Ovary (tissue), 9 donors: ENCODE results near the gene CMTM5. TPM values are rescaled to one million over a fixed set of nuclear protein-coding genes. Genes with fewer than 3 reads are reported as not detected.
"Not testable (repeated sequence)": the region's sequence is repeated elsewhere in the genome, so short reads cannot be mapped to it uniquely, and the experiment has no call there.

ENCODE experiments used
- DNase-seq, 5 donors: peaks; one replicate each; pipeline ENCODE4 v3.0.0-alpha.2; 2019 to 2020
- H3K27ac ChIP-seq, 2 donors: fragments of 200-600 bp; one replicate each; pipeline versions ENCODE4 v1.5.1 to v1.8.0; 2019 to 2022
- H3K27me3 ChIP-seq: fragments of 200-600 bp; one replicate; pipeline ENCODE4 v1.8.0; 2022
- H3K36me3 ChIP-seq: fragments of 200-600 bp; sonication (generic); one replicate; pipeline ENCODE4 v1.5.1; 2019
- H3K4me1 ChIP-seq: one replicate; pipeline ENCODE4 v1.8.1; 2013; ENCODE audit warnings: mild to moderate bottlenecking, moderate library complexity; ENCODE audit not compliant: insufficient read depth
- H3K4me3 ChIP-seq: fragments of 200-600 bp; sonication (generic); one replicate; pipeline ENCODE4 v1.5.1; 2017
- H3K9me3 ChIP-seq, 2 donors: fragments of 200-600 bp in 1 of 2; sonication (generic) in 1 of 2; one replicate each; pipeline versions ENCODE4 v1.5.1 to v1.8.1; 2013 to 2019; ENCODE audit warnings: mild to moderate bottlenecking in 1 of 2, moderate library complexity in 1 of 2
- EP300 ChIP-seq: sonication (generic); formaldehyde crosslinking; IDR thresholded peaks from one replicate; pipeline ENCODE4 v1.6.1; 2017; ENCODE audit warnings: antibody characterized with exemption
- POLR2A ChIP-seq: fragments of 450-650 bp; IDR thresholded peaks from one replicate; pipeline ENCODE4 v1.6.1; 2017; ENCODE audit warnings: antibody characterized with exemption, mild to moderate bottlenecking, moderate library complexity
- WGBS, 3 donors: extraction: QIAGEN DNeasy Blood & Tissue Kit in 1 of 3; methylation state at CpG; one replicate each; pipeline versions ENCODE4 v1.1.5 to v1.1.7; 2013 to 2017; 5-methylcytosine and 5-hydroxymethylcytosine counted together
- intact Hi-C, 4 donors: fragments of 100-400 bp; cut with DNase I; formaldehyde crosslinking; loops; one replicate each; pipeline versions ENCODE4 v1.11.0 to v1.15.1; 2022 to 2023
- polyA plus RNA-seq, 2 donors: library from polyadenylated mRNA; stranded (reverse); fragments of 200-250 nt in 1 of 2; fragments of 350-450 nt in 1 of 2; fragmentation: Illumina TruSeq in 1 of 2; extraction: RNeasy Lipid Tissue Mini Kit (QIAGEN cat#74804) in 1 of 2; gene quantifications; one replicate each; pipeline ENCODE4 v1.2.3, GENCODE V29; 2013 to 2014
- total RNA-seq, 7 donors: library from RNA; depleted of rRNA in 2 of 7; stranded (reverse); fragments of >200 nt in 2 of 7; fragmentation: NEBNext Ultra II Directional in 3 of 7; extraction: Animal tissue kit (Norgen Biotek cat#: 25700) in 3 of 7; gene quantifications; one replicate each; pipeline versions ENCODE4 v1.1.0 to v1.2.4, GENCODE V29; 2016 to 2023
- TF ChIP-seq, protein P1 (sequence below), 3 donors: fragments of 450-650 bp in 2 of 3; fragments of 200-600 bp in 1 of 3; IDR thresholded peaks; one replicate each; pipeline versions ENCODE4 v1.5.1 to v1.8.0; 2016 to 2022; ENCODE audit warnings: antibody characterized with exemption in 3 of 3, mild to moderate bottlenecking in 1 of 3
- donor health status: DM: no; HTN: no; CAD: no; lungs with moderate emphysema.
- donor health status: DM: no; HTN: no; CAD: no.
- donor health status: Bipolar disorder and iron deficiency.
- donor health status: DM: yes; HTN: yes; CAD: no.
- donor health status: DM: no; HTN: no; CAD: no.
- donor health status: DM: yes; HTN: yes; CAD: no.

The CMTM5 gene
- total and polyA plus RNA-seq, 9 donors = 0.16 to 1.1 (median 0.48) TPM; not detected in 6

DNA sequence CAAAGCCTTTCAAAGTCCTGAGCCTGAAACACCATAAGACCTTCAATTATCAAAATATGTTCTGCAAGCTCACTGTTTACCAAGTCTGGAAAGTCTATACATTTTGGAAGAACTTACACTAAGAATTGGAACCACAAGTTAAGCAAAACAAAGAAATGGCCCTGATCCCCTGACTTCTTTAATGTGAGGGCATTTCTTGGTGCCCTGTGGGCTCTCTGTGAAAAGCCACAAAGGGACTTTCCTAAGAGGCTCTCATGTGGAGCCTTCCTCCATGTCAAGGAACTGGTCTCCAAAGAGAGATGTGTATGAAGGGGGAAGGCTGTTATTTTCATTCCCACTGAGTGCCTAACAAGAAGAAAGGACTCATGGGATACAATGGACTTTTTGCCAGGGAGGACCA, 44.7 kb downstream of the CMTM5 start:
- H3K9me3 ChIP-seq = no peaks in the 10 kb centered on the region
- H3K27ac ChIP-seq = no peak overlapping the region
- DNase-seq = no peak
- intact Hi-C loops = loop anchor here in 1 of 4 donors (5.0 kb wide), 1 partner anchor 251 kb away; no protein-coding TSS in a partner anchor
- no peak for TF ChIP-seq EP300
- TF ChIP-seq, protein P1, sequence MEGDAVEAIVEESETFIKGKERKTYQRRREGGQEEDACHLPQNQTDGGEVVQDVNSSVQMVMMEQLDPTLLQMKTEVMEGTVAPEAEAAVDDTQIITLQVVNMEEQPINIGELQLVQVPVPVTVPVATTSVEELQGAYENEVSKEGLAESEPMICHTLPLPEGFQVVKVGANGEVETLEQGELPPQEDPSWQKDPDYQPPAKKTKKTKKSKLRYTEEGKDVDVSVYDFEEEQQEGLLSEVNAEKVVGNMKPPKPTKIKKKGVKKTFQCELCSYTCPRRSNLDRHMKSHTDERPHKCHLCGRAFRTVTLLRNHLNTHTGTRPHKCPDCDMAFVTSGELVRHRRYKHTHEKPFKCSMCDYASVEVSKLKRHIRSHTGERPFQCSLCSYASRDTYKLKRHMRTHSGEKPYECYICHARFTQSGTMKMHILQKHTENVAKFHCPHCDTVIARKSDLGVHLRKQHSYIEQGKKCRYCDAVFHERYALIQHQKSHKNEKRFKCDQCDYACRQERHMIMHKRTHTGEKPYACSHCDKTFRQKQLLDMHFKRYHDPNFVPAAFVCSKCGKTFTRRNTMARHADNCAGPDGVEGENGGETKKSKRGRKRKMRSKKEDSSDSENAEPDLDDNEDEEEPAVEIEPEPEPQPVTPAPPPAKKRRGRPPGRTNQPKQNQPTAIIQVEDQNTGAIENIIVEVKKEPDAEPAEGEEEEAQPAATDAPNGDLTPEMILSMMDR (IDR thresholded peaks at IDR 0.05) = no peak
- no peak for TF ChIP-seq POLR2A
- no peaks in the 10 kb centered on the region for H3K36me3 ChIP-seq
- no peaks in the 10 kb centered on the region for H3K4me1 ChIP-seq
- H3K27me3 ChIP-seq = no peaks in the 10 kb centered on the region
- H3K4me3 ChIP-seq = no peak overlapping the region

DNA sequence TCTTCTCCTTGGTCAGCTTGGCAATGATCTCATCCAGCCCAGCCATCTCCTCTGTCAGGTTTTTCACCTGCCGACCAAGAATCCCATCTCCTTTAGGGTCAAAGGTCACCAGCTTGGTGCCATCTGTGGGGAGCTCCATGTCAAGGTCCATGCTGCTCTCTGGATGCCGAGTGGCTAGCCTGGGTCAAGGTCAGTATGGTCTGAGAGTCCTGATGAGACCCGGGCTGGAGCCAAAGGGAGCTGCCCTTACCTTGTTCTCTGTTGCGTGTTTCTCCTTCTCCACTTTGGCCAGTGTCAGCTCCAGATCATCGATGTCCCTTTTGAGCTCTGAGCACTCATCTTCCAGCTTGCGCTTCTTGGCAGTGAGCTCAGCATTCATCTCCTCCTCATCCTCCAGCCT, 46.8 kb downstream of the CMTM5 start:
- no peaks in the 10 kb centered on the region for H3K27me3 ChIP-seq
- H3K9me3 ChIP-seq = no peaks in the 10 kb centered on the region
- H3K36me3 ChIP-seq = no peaks in the 10 kb centered on the region
- H3K27ac ChIP-seq = no peak overlapping the region
- H3K4me1 ChIP-seq = no peaks in the 10 kb centered on the region
- intact Hi-C loops = loop anchor here in 1 of 4 donors (5.0 kb wide), 1 partner anchor 249 kb away; no protein-coding TSS in a partner anchor
- WGBS, 3 donors = 74 to 84% (median 76%) methylated on average over 6 of the region's 6 CpGs
- TF ChIP-seq, protein P1 (IDR thresholded peaks at IDR 0.05) = no peak
- no peak for TF ChIP-seq POLR2A
- TF ChIP-seq EP300 = no peak
- DNase-seq = no peak
- no peak overlapping the region for H3K4me3 ChIP-seq

DNA sequence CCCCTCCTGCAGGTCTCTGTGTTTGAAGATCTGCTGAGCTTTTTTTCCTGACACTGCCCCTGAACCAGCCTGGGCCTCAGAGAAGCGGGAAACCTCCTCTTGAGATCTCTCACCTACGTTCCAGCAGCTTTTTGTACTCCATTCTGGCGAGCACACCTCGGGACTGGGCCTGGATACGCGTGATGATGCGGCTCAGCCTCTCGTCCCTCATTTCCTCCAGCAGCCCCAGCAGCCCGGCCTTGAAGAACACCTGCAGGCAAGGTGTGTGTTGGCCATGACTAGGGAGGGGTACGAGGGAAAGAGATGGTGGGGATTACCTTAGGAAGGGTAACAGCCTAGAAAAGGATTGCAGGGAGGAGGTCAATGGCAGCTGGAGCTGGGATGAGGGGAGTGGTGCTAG, 48.3 kb downstream of the CMTM5 start:
- intact Hi-C loops = no loop called here
- H3K9me3 ChIP-seq = no peaks in the 10 kb centered on the region
- no peak overlapping the region for H3K27ac ChIP-seq
- H3K4me3 ChIP-seq = no peak overlapping the region
- H3K27me3 ChIP-seq = no peaks in the 10 kb centered on the region
- WGBS, 3 donors = 68 to 76% (median 75%) methylated on average over 10 of the region's 10 CpGs
- no peaks in the 10 kb centered on the region for H3K4me1 ChIP-seq
- no peak for TF ChIP-seq EP300
- no peak for TF ChIP-seq POLR2A
- TF ChIP-seq, protein P1 (IDR thresholded peaks at IDR 0.05) = no peak
- DNase-seq = no peak
- no peaks in the 10 kb centered on the region for H3K36me3 ChIP-seq

DNA sequence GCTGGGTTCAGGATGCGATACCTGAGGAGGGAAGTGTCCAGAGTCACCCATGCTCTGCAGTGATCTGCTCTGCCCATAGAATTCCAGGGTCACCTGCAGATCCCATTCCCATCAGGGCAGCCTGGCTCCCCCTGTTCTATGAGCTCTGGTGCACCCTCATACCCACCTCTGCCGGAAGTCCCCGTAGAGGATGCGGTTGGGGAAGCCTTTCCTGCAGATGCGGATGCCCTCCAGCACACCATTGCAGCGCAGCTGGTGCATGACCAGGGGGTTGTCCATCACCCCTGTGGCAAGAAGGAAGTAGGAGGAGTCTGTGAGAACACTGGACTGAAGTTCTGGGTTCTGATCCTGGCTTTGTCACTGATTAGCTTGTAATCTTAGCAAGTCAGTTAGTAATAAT, 49.0 kb downstream of the CMTM5 start:
- DNase-seq, H3K9me3 ChIP-seq, H3K27me3 ChIP-seq, H3K36me3 ChIP-seq, intact Hi-C loops, H3K27ac ChIP-seq, H3K4me1 ChIP-seq, H3K4me3 ChIP-seq: not testable (repeated sequence)
- 86 to 92% (median 86%) methylated on average over 6 of the region's 6 CpGs for WGBS, 3 donors

DNA sequence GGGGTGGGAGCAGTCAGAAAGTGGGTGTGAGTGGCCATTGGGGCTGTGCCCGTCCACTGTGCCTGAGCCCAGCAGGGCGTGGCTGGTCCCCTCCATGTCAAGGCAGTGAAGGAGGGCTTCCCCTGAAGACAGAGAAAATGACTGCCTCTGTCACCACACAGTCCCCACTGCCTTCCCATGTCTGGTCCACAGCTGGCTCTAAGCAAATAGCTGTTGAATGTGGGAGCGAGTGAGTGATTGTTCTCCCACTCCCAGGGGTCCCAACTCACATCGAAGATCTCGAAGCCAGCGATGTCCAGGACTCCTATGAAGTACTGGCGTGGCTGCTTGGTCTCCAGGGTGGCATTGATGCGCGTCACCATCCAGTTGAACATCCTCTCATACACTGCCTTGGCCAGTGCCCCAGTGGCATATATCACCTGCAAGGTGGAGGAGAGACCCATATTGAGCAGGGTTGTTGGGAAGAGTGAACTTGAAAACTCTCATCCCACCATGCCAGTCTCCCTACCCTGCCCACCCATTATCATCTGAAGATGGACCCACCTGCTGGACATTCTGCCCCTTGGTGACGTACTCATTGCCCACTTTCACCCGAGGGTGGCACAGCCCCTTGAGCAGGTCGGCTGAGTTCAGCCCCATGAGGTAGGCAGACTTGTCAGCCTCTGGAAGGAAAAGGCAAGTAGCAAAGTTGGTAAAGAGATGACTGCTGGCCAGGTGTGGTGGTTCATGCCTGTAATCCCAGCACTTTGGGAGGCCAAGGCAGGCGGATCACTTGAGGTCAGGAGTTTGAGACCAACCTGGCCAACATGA, 52.0 kb downstream of the CMTM5 start:
- Histone ChIP-seq H3K36me3 (no peaks in the 10 kb centered on the region), H3K4me1 (no peaks in the 10 kb centered on the region), H3K27ac (no peak overlapping the region), H3K4me3 (no peak overlapping the region), H3K27me3 (no peaks in the 10 kb centered on the region), H3K9me3 (no peaks in the 10 kb centered on the region)
- WGBS, 3 donors = 85 to 87% (median 87%) methylated on average over 13 of the region's 13 CpGs
- intact Hi-C loops = no loop called here
- no peak for TF ChIP-seq EP300
- TF ChIP-seq POLR2A = no peak
- TF ChIP-seq, protein P1 (IDR thresholded peaks at IDR 0.05) = no peak
- peak in 1 of 5 donors; percentile 13 for DNase-seq
